Neural progenitor cell (in vitro differentiated cells): Measurements from ENCODE around the gene USP46. TPM values are rescaled to one million over a fixed set of nuclear protein-coding genes. Genes with fewer than 3 reads are reported as not detected.

Experiments
- DNase-seq: peaks from one replicate; pipeline ENCODE4 v3.0.0-alpha.2; 2016; ENCODE audit warnings: low spot score
- H2AFZ ChIP-seq: fragments of 200-600 bp; sonication (generic); replicated peaks from 2 replicates; pipeline ENCODE4 v1.6.1; 2016; ENCODE audit warnings: antibody characterized with exemption
- H3F3A ChIP-seq: fragments of 200-600 bp; sonication (generic); 2 replicates; pipeline ENCODE4 v1.6.1; 2016; ENCODE audit warnings: antibody characterized with exemption, low read depth
- H3K27ac ChIP-seq: fragments of 200-600 bp; sonication (generic); 2 replicates; pipeline ENCODE4 v1.5.1; 2016; ENCODE audit warnings: mild to moderate bottlenecking
- H3K27me3 ChIP-seq: fragments of 200-600 bp; sonication (generic); 2 replicates; pipeline ENCODE4 v1.6.1; 2016; ENCODE audit warnings: mild to moderate bottlenecking, moderate library complexity
- H3K36me3 ChIP-seq: fragments of 200-600 bp; sonication (generic); 2 replicates; pipeline ENCODE4 v1.5.1; 2016
- H3K4me1 ChIP-seq: fragments of 200-600 bp; sonication (generic); 2 replicates; pipeline ENCODE4 v1.6.1; 2016; ENCODE audit warnings: mixed run types
- H3K4me2 ChIP-seq: fragments of 200-600 bp; sonication (generic); 2 replicates; pipeline ENCODE4 v1.6.1; 2016
- H3K4me3 ChIP-seq: fragments of 200-600 bp; sonication (generic); 2 replicates; pipeline ENCODE4 v1.5.1; 2016
- H3K79me2 ChIP-seq: fragments of 200-600 bp; sonication (generic); 2 replicates; pipeline ENCODE4 v1.6.1; 2016; ENCODE audit warnings: low read depth
- H3K9ac ChIP-seq: fragments of 200-600 bp; sonication (generic); 2 replicates; pipeline ENCODE4 v1.6.1; 2016
- H3K9me3 ChIP-seq: fragments of 200-600 bp; sonication (generic); 2 replicates; pipeline ENCODE4 v1.5.1; 2016; ENCODE audit warnings: low read depth
- H4K20me1 ChIP-seq: fragments of 200-600 bp; sonication (generic); 2 replicates; pipeline ENCODE4 v1.6.1; 2016; ENCODE audit warnings: low read depth
- H3K27ac Mint-ChIP-seq: 3 replicates; pipeline ENCODE4 v1.8.0; 2021; ENCODE audit warnings: mixed read lengths
- H3K27me3 Mint-ChIP-seq: 2 replicates; pipeline ENCODE4 v1.8.0; 2022; ENCODE audit warnings: low read depth, mild to moderate bottlenecking, inconsistent platforms, moderate library complexity, mixed read lengths; ENCODE audit not compliant: insufficient read depth
- H3K36me3 Mint-ChIP-seq: 3 replicates; pipeline ENCODE4 v1.8.0; 2021; ENCODE audit warnings: mixed read lengths
- H3K4me1 Mint-ChIP-seq: 3 replicates; pipeline ENCODE4 v1.8.0; 2021; ENCODE audit warnings: mixed read lengths
- H3K4me3 Mint-ChIP-seq: 3 replicates; pipeline ENCODE4 v1.8.0; 2021; ENCODE audit warnings: mild to moderate bottlenecking, moderate library complexity, mixed read lengths
- H3K9me3 Mint-ChIP-seq: 3 replicates; pipeline ENCODE4 v1.8.0; 2020; ENCODE audit warnings: mixed read lengths
- CTCF ChIP-seq: fragments of 200-600 bp; sonication (generic); IDR thresholded peaks from 2 replicates; pipeline ENCODE4 v1.5.1; 2017; ENCODE audit warnings: antibody characterized with exemption, mild to moderate bottlenecking
- EZH2 ChIP-seq: fragments of 200-600 bp; sonication (generic); IDR thresholded peaks from 2 replicates; pipeline ENCODE4 v1.6.1; 2017; ENCODE audit warnings: antibody characterized with exemption, mild to moderate bottlenecking, moderate library complexity
- EZH2phosphoT487 ChIP-seq: fragments of 200-600 bp; sonication (generic); IDR thresholded peaks from 2 replicates; pipeline ENCODE4 v1.6.1; 2017; ENCODE audit warnings: antibody characterized with exemption
- total RNA-seq: library from RNA; depleted of rRNA; stranded (reverse); fragments of >200 nt; gene quantifications from 2 replicates; pipeline ENCODE4 v1.2.3, GENCODE V29; 2015; ENCODE audit warnings: low replicate concordance

Gene USP46
- total RNA-seq, 1 donor from 2014 or later = 51.3 TPM

DNA sequence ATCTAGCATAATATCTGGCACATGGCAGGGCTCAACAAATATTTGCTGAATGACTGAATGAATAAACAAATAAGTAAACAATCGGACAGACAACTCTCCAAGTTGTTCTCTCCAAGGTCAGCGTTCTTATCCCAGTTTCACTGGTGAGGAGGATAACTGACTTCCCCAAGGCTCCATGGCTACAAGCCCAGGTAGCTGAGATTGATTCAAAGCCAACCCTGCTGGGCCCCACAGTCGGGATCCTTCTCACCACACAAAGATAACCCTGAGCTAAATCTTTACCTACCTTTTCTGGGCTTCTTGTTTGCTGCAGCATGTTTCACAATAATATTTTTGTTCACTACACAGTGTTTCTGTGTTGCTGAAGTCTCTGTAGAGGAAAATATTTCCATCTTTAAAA, 54.9 kb downstream of the USP46 start:
- Histone ChIP-seq H3K9me3 (no peaks in the 10 kb centered on the region), H3K27me3 (no peaks in the 10 kb centered on the region), H3K4me3 (no peak overlapping the region), H3K4me1 (peaks cover 27% of the 10 kb centered on the region), H3K36me3 (peaks cover 10% of the 10 kb centered on the region), H4K20me1 (no peaks in the 10 kb centered on the region), H3K27ac (no peak overlapping the region), H2AFZ (no peak overlapping the region), H3K4me2 (peak overlapping the region; percentile 33), H3K79me2 (no peaks in the 10 kb centered on the region), H3F3A (peaks cover 12% of the 10 kb centered on the region), H3K9ac (no peak overlapping the region)
- H3K4me1 Mint-ChIP-seq = peaks cover 7% of the 10 kb centered on the region
- H3K27me3 Mint-ChIP-seq = peaks cover 3% of the 10 kb centered on the region
- TF ChIP-seq EZH2phosphoT487 = no peak
- no peak for TF ChIP-seq EZH2
- TF ChIP-seq CTCF = no peak
- H3K36me3 Mint-ChIP-seq = peaks cover 59% of the 10 kb centered on the region
- H3K9me3 Mint-ChIP-seq = no peaks in the 10 kb centered on the region
- H3K27ac Mint-ChIP-seq = no peak overlapping the region
- H3K4me3 Mint-ChIP-seq = no peak overlapping the region
- DNase-seq = no peak

DNA sequence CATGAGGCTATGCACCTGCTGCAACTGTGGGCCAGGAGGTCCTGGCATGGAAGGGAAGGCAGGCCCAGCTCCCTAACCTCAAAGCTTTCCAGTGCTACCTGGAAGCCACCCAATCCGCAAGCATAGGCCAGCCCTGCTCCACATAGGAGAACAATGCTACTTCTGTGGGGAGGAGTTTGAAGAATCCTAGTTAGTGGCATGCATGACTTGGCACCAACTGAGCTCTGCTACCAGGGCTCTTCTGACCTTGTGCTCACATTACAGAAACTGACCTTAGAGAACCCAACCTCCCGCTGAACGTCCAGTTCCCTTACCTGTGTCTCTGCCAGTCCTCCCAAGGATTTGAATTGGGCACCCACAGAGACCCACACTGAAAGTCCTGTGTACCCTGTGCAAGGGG, 58.8 kb downstream of the USP46 start:
- Mint-ChIP-seq H3K9me3 (no peaks in the 10 kb centered on the region), H3K27me3 (peaks cover 3% of the 10 kb centered on the region), H3K4me1 (peaks cover 7% of the 10 kb centered on the region), H3K27ac (no peak overlapping the region), H3K36me3 (peaks cover 52% of the 10 kb centered on the region), H3K4me3 (no peak overlapping the region)
- TF ChIP-seq EZH2 (no peak), EZH2phosphoT487 (no peak), CTCF (no peak)
- H2AFZ ChIP-seq = no peak overlapping the region
- H3F3A ChIP-seq = no peaks in the 10 kb centered on the region
- no peaks in the 10 kb centered on the region for H4K20me1 ChIP-seq
- DNase-seq = no peak
- H3K79me2 ChIP-seq = no peaks in the 10 kb centered on the region
- H3K9ac ChIP-seq = no peak overlapping the region
- no peak overlapping the region for H3K4me3 ChIP-seq
- no peak overlapping the region for H3K27ac ChIP-seq
- H3K4me1 ChIP-seq = peaks cover 10% of the 10 kb centered on the region
- peaks cover 23% of the 10 kb centered on the region for H3K36me3 ChIP-seq
- H3K4me2 ChIP-seq = no peak overlapping the region
- no peaks in the 10 kb centered on the region for H3K27me3 ChIP-seq
- H3K9me3 ChIP-seq = no peaks in the 10 kb centered on the region

GRCh38 chr4:52595001-52595400, 64.1 kb downstream of the USP46 start:
- Histone ChIP-seq H3K4me2 (no peak overlapping the region), H3F3A (no peaks in the 10 kb centered on the region), H3K4me1 (peaks cover 3% of the 10 kb centered on the region), H4K20me1 (no peaks in the 10 kb centered on the region), H3K36me3 (peaks cover 14% of the 10 kb centered on the region), H3K9me3 (no peaks in the 10 kb centered on the region), H3K27me3 (no peaks in the 10 kb centered on the region), H3K79me2 (no peaks in the 10 kb centered on the region), H3K4me3 (no peak overlapping the region), H3K27ac (no peak overlapping the region), H2AFZ (no peak overlapping the region), H3K9ac (no peak overlapping the region)
- no peak for DNase-seq
- Mint-ChIP-seq H3K4me1 (no peaks in the 10 kb centered on the region), H3K27ac (no peak overlapping the region), H3K4me3 (no peak overlapping the region), H3K9me3 (no peaks in the 10 kb centered on the region), H3K36me3 (peaks cover 41% of the 10 kb centered on the region), H3K27me3 (no peaks in the 10 kb centered on the region)
- TF ChIP-seq EZH2 (no peak), EZH2phosphoT487 (no peak), CTCF (no peak)
